ENCODE results near the gene EXOC4.

The EXOC4 gene

DNA sequence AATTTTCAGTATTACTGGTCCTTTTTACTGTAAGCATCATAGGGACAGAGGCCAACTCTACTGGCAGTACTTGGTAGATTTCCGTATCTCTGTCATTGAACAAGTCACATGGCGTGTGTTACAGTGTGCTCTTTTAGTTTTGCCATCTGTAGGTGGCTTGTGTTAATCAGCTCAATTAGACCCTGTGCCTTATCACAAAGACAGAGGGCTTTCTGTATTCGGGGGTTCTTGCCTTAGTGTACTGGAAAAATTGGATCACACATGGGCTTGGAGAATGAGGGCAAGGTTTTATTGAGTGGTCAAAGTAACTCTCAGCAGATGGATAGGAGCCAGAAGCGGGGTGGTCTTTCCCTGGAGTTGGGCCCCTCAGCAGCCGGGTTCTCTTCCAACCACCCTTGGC, 853.0 kb downstream of the EXOC4 start:
- no peak for DNase-seq

DNA sequence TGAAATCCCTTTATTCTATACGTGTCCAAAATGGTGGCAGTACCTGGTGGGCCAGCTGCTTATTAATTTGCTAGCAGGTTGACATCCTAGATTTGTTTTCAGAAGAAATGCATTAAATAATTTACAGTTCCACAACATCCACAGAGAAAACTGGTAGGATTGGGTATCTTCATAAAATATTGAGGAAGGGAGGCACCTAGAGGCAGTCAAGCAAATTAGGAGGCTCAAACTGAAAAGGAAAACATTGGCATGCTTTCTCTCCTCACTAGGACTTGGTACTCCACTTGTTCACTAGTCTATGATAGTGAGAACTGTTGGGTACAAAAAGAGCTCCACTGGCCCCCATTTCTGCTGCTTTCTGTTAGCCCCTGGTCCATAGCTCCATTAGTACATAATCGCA, 855.9 kb downstream of the EXOC4 start:
- no peak for DNase-seq

DNA sequence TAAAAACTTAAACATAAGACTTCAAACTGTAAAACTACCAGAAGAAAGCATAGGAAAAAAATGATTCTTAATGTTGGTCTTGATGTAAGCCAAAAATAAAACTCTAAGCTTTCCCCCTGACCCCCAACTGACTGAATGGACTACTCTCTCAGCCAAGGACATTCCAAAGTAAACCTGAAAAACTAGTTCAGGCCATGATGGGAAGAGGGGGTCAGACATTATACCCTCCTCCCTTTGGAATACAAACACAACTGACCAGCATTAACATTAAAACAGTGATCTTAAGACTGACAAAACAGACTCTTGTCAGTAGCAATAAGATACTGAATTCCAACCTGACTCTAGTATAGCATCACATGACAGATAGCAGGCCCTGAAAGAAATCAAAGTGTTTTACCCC, 860.8 kb downstream of the EXOC4 start:
- DNase-seq, result no peak

- DNase-seq, result no peak
These were observed 862.1 kb downstream of the EXOC4 start for GRCh38 chr7:134114992-134115391.

Data from hippocampal formation (tissue), 2 donors.